Measurements from ENCODE around the gene KLHL35.
A peak's percentile ranks its signal among the peaks of the same experiment; 100 is the strongest.

The KLHL35 gene, protein sequence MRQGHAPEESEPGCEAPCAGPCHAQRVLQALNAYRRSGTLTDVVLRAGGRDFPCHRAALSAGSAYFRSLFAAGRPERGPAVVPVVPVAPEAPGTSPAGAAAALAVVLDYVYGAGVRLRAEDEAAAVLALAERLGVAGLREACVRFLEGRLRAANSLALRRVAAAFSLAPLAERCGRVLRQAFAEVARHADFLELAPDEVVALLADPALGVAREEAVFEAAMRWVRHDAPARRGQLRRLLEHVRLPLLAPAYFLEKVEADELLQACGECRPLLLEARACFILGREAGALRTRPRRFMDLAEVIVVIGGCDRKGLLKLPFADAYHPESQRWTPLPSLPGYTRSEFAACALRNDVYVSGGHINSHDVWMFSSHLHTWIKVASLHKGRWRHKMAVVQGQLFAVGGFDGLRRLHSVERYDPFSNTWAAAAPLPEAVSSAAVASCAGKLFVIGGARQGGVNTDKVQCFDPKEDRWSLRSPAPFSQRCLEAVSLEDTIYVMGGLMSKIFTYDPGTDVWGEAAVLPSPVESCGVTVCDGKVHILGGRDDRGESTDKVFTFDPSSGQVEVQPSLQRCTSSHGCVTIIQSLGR

DNA sequence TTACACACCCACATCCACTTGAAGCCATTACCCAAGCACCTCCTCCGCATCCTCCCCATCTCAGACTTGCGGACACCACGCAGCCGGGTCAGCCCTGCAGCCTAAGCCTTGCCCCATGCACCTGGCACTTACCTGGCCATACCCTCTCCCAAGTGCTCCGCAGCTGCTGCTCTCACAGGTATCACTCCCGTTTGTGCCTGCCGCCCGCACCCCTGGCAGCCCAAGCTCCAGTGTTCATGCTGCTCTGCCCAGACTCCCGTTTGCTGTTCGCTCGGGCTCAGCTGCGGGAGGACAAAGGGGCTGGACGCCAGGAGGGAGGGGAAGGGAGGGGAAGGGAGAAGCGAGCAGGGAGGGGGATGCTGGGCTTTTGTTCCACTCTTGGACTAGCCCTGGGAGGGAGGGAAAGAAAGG, at the start of gene KLHL35:
TSS of gene KLHL35 (minus strand) at position 293 of the 411 bp plus-strand sequence. CDS start 2,574 bp downstream, outside the sequence.
- DNase-seq (ENCODE audit: low read depth) = no peak

DNA sequence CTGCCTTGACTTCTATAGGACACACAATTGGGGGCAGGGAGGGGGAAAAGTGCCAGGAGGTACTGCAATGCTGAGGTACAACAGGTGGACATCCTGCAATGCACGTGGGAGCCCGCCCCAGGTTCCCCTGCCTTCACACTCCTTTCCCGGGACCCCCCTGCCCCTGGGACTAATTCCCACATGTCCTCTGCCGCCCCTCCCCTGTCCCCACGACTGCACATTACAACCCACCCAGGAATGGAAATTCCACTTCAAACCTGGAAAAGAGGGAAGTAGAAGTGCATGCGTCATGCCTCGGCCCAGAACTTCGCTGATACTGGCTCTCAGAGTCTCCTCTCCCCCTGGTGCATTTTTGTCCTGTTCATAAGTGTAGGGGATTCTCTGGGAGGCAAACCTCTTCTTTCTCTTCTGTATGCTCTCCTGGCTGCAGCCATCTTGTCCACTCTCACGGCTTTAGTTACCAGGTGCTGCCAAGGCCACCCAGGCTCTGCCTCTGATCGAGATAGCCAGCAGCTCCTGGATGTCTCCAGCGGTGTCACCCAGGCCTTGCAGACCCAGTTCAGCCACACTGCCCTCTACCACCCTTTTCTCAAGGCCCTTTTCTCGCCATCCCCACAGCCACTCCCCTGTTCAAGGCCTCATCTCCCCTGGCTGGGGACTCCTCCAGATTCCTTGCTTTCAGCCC, 49.1 kb upstream of the KLHL35 start:
- DNase-seq (ENCODE audit: low read depth) = no peak

DNA sequence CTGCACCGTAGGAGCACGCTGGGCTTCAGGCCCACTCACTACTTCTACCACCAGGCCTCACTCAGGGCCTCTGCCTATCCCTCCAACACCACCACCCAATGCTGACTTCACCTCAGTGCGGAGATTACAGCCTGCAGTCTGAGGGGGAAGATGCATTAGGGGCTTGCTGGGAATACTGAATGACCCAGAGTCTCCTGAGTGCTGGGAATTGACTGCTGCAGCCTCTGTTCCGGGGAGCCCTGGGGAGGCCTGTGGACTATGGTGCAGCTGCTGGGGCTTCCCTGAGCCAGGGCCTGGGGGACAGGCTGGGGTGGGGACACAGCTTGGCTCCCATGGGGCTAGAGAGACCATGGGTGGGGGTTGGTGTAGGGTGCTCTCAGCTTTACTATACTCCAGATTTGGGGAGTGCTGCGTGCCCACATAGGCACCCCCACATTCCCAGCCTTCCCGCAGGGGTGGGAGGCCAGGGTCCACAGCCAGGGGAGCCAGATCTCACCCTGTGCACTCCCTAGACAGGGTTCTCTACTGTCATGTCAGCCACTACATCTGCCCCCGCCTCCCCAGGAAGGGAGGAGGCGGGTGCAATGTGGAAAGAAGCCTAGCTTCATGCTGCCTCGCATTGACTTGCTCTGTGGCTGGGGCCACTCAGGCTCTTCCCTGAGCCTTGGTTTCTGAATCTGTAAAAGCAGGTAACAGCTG, 48.4 kb upstream of the KLHL35 start:
- no peak for DNase-seq (ENCODE audit: low read depth)

DNA sequence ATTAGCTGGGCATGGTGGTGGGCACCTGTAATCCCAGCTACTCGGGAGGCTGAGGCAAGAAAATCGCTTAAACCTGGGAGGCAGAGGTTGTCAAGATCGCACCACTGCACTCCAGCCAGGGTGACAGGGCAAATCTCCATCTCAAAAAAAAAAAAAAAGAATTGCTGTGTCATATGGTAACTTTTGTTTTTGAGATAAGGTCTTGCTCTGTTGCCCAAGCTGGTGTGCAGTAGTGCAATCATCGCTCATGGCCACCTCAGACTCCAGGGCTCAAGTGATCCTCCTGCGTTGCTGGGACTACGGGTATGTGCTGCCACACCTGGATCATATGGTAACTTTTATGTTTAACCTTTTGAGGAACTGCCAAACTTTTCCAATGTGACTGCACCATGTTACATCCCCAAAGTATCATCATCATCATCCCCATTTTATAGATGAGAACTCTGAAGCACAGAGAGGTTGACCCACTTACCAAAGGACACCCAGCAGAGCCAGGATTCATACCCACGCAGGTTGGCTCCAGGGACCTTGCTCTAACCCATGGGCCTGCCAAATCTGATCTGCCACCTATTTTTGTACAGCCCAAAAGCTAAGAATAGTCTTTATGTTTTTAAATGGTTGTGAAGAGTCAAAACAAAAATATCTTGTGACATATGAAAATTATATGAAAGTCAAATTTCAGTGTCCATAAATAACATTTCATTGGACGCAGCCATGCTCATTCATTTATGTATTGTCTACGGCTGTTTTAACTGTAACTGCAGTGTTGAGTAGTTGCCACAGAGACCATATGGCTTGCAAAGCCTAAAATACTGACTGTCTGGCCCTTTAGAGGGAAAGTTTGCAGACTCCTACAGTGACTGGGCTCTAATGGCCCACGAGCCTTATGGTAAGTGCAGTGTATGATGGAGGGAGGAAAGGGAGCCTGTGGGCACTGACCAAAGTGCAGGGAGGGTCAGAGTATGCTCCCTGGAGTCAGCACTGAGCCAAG, 47.5 kb upstream of the KLHL35 start:
- no peak for DNase-seq (ENCODE audit: low read depth)

DNA sequence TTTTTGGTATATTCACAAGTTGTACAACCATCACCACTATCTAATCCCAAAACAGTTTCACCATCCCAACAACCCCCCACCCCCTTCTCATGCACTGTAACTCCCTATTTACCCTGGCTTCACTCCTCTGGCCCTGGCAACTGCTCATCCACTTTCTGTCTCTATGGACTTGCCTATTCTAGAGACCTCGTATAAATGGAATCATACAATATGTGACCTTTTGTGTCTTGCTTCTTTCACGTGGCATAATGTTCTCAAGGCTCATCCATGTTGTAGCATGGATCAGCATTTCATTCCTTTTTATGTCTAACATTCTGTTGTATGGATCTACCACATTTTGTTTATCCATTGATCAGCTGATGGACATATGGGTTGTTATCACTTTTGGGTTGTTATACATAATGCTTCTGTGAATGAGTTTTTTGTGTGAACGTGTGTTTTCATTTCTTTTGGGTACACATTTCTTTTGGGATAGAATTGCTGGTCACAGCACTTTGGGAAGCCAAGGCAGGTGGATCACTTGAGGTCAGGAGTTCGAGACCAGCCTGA, 46.7 kb upstream of the KLHL35 start:
- no peak for DNase-seq (ENCODE audit: low read depth)

DNA sequence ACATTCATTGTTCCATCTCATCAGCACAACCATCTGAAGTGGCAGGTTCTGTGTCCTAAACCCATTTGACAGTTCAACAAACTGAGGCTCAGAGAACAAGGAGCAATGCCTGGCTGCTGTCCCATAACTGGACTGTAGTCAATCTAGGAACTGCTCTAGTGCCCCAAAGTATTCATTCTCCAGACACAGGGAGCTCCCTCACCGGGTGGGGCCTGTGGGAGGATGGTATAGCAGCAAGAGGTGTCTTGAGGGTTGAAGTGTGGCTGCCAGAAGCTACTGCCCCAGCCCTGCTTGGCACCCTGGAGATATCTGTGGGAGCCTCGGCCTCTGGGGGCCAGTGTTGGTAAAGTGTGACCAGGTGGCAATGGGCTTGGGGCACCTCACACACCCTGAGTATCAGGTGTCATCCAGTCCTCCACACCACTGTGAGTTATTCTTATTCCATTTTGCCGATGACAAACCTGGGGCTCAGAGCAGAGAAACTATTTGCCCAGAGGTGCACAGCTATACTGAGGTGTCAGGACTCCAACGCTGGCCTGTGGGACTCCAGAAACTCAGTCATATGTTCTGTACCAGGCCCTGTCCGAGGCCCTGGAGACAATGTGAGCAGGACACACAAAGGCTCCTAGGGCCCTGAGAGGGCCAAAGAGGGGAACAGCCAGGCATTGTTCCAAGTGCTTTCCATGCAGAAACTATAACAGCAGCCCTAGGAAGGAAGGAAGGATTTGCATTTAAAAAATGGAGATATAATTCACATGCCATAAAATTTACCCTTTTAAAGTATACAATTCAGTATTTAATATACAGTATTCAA, 46.0 kb upstream of the KLHL35 start:
- no peak for DNase-seq (ENCODE audit: low read depth)

DNA sequence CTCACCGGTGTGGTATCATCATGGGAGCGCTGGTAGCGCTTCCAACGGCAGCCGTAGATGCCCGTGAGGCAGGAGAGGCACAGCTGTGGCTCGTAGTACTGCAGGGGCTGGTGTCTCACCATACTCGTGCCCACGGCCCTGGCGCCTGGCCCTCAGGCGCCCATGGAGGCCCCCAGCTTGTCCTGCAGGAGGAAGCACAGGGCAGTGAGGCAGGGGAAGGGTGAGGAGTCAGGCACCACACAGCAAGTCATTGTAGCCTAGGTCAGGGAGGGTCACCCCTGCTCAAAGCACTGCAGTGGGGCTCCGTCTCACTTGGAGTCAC, 44.6 kb upstream of the KLHL35 start:
- no peak for DNase-seq (ENCODE audit: low read depth)

DNA sequence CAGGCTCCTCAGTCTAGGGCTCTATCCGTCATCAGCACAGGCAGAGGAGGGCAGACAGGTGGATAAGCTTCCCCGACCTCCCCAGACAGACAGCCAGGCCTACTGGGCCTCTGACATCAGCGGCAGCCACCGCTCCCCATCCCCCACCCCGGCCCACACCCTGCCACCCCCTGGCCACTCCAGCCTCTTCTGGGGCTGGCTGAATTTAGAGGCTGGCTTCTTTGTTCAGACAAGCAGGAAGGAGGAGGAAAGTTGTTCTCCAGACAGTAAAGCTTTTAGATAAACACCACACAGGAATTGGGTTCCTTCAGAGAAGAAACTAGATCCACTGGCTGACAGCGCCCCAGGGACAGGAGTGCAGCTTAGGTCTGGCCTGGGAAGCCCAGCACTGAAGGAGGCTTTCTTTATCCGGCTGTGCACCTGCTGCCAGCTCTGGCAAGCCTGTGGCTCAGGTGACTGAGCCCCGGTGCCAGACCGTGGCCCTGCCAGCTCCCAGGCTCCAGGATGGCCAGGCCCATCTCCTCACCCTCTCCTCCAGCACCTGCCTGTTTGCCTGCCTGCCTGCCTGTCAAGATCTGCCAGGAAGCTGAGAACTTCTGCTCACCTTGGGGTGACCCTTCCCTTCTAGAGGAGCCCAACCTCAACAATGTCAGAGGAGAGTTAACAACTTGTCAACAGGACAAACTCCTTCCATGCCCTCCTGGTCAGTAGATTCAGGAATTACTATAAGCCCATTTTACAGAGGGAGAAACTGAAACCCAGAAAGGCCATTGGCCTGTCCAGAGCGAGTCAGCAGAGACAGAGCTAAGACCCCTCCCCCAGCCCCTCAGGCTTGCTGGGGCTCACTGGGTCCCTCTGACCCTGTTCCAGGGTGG, 44.0 kb upstream of the KLHL35 start:
- DNase-seq (ENCODE audit: low read depth) = no peak

DNA sequence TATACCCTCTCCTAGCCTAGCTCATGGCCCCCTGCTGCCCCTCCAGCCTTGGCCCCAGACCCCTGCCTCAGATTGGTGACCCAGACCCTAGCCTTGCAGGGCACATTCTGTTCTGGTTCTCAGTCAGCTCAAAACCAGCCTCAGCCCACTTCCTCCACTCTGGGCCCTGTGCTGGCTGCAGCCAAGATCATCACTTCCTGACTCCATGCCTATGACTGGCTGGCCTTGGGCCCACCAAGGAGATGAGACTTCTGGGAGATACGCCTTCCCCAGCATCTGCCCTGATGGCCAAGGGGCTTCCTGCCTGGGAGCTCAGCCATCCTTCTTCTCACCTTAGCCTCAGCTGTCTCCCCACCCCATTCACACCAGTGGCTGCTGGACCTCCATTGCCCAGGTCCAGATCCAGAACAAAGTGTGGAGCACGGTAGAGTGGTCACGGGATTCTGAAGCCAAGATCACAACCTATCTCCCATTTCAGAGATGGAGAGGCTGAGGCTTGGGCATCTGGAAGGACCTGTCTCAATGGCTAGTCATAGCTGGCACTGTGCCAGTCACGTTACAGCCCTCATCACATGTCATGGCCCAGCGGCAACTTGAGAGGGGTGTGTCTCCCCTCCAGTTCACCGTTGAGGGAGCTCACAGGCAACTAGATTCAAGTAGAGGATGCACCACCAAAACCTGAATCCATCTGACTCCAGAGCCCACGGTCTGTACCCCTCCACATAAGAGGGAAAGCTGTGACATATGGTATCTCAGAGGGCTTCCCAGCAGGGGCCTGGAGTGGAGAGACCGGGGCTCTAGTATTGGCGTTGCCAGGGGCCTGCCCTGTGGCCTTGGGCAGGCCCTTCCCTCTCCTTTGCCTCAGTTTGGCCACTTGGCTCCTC, 43.0 kb upstream of the KLHL35 start:
- DNase-seq (ENCODE audit: low read depth) = no peak

DNA sequence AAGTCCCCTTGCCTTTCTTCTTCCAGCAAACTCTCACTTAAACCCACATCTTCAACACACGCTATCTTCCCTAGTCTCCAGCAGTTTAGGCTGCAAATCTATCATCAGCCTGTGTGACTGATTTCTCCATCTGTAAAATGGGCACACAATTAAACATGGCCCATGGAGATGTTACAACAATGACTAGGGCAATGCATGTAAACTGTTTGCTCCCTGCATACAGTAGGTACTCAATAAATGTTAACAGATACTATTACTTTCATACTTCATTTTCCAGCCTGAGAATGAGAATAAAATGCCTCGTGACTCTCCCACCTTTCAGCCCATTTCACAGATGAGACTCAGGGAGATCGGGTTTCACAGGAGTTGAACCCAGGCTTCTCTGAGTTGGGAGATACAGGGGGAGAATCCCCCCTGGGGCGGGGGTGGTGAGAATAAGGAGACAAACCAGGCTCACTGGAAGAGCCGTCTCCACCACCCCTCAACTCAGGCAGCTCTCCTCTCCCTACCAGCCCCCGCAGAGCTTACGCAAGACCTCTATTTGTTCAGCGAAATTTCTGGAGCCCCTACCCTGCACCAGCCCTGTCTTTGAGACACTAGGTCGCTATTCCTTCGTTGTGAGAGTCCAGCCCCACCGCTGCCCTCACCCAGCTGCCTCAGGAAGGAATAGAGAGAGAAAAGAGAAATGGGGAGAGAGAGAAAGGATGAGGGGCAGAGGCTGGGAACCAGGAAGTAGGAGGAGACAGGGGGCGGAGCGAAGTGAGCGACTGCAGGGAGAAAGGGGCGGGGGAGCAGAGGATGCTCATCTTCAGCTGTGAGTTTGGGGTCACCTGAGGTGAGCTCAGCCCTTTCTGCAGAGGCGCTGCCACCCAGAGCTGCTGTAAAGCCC, 42.1 kb upstream of the KLHL35 start:
- DNase-seq (ENCODE audit: low read depth) = peak; percentile 45

DNA sequence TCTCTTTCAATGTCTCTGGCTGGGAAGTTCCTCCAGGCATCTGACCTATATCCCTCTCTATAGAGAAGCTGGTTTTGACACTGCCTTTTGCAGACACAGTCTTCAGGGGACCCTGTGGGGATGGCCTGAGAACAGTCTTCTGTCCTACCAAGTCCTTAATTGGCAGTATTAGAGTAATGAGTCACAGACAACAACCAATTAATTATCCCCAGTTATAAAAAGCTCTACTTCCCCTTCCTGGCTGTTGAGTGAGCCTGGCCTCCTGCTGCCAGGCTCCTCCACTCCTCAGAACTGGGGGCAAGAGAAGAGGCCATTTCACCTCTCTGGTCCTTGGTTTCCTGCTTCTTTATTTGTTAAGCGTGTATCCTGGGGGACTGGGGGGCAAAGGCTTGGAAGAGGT, 41.2 kb upstream of the KLHL35 start:
- no peak for DNase-seq (ENCODE audit: low read depth)

DNA sequence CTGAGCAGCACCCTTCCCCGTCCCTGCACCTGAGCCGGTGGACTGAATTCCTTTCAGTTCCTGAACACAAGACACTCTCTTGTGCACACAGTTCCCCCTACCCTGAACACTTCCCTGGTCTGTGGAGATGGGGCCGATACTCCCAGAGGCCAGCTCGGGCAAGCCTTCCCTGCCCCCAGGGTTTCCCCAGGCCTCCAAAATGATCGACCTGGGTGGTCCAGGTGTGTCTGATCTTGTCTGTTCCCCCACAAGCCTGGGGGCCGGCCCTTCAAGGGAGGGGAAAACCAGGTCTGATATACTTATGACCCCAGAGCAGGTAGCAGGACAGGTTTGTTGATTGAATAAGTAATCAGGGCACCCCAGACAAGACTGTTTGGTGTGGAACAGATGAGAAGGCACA, 40.7 kb upstream of the KLHL35 start:
- no peak for DNase-seq (ENCODE audit: low read depth)

DNA sequence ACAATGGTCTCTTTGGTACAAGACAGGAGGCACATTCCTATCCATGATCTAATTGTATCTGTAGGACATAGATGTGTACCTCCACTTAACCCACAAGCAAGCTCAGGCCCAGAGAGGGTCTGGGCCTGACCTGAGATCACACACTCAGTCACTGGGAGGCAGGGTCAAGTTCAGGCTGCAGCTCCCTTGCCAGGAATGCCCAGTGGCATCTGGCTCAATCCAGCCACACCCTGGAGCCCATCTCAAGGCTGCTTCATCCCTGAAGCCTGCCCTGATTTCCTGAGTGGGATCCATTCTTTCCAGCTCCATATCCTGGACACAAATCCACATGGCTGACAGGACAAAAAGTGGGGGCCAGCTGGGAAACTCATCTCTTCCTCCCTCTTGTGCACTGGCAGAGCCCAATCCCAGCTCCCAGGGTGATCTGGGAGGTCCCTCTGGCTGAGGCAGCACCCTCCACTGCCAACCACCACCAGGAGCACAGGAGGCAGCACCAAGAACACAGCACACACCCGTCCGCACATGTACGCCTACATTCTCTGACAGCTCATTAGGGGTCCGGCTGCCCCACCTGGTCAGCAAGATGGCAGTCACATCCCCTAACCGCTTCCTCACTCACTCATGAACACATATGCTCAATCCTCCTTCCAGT, 39.2 kb upstream of the KLHL35 start:
- DNase-seq (ENCODE audit: low read depth) = no peak

DNA sequence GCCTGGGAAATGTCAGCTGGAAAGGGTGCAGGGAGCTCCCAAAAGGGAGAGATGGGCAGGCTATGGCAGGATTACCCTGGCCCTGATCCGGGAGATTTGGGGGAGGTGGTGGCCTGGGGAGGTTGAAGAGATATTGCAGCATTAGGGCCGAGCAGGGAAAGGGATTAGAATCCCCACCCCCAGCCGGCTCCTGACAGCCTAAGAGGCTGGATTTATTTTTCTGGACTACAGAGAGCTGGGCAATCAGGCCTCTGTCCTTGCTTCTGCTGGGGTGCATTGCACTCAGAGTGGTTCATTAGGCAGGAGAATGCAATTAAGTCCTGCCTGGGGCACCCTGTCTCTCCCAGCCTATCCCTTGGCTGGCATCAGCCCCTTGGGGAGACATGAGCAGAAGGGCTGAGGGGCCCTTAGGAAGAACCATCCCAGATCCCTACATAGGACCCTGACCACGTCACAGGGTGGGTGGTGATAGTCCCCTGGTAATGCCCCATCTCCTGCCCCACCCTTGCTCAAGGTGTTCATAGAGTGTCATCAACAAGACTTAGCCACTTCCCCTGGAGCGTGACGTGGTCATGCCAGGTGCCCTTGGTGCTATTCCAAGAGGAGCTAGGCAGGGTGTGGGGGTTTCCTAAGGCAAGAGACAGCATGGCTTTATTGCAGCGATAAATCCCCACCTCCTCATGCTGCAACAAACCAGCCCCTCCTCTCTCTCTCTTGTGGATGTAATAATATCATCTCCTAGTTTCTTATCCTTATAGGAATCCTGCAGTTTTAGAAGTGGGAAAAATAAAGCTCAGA, 38.4 kb upstream of the KLHL35 start:
- no peak for DNase-seq (ENCODE audit: low read depth)

DNA sequence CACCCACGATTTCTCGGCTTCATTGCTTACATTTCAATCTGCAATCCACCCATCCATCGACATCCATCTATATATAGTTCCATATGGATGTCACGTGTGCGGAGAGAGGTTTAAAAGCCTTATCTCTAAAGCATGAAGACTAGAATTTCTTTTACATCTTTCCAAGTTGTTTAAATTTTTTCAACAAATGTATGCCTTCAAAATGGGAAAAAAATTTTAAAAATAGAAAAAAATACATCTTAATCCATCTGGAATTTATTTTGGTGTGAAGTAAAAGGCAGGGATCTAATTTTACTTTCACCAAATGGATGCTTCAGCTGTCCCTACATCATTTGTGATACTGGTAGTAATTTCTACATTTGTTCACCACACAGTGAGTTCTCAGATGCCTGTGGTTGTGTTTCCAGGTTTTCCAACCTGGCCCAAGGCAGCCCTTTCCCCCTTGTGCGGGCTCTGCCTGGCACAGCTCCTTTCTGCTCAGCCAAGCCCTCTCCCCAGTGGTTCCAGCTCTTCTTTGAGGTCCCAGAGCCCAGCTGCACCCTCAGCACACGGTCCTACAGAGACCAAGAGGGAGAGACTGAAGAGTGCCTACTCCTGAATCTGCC, 37.6 kb upstream of the KLHL35 start:
- DNase-seq (ENCODE audit: low read depth) = no peak
